Hepatocyte (in vitro differentiated cells): ENCODE data around the gene ANKRD12. TPM values are rescaled to one million over a fixed set of nuclear protein-coding genes. Genes with fewer than 3 reads are reported as not detected.
A peak's percentile ranks its signal among the peaks of the same experiment; 100 is the strongest.

ENCODE experiments used
- DNase-seq: peaks from one replicate; pipeline ENCODE4 v3.0.0-alpha.2; 2016; ENCODE audit warnings: low spot score
- H2AFZ ChIP-seq: fragments of 200-600 bp; sonication (generic); 2 replicates; pipeline ENCODE4 v1.6.0; 2016; ENCODE audit warnings: antibody characterized with exemption, mild to moderate bottlenecking
- H3K27ac ChIP-seq: fragments of 200-600 bp; sonication (generic); 2 replicates; pipeline ENCODE4 v1.5.1; 2016; ENCODE audit warnings: mild to moderate bottlenecking
- H3K27me3 ChIP-seq: fragments of 200-600 bp; sonication (generic); 2 replicates; pipeline ENCODE4 v1.6.1; 2016
- H3K36me3 ChIP-seq: fragments of 200-600 bp; sonication (generic); replicated peaks from 2 replicates; pipeline ENCODE4 v1.5.1; 2016; ENCODE audit warnings: low read depth; ENCODE audit not compliant: insufficient read depth
- H3K4me1 ChIP-seq: fragments of 200-600 bp; sonication (generic); 2 replicates; pipeline ENCODE4 v1.5.1; 2016; ENCODE audit warnings: mild to moderate bottlenecking, moderate library complexity; ENCODE audit not compliant: insufficient read depth
- H3K4me2 ChIP-seq: fragments of 200-600 bp; sonication (generic); 2 replicates; pipeline ENCODE4 v1.6.0; 2016
- H3K4me3 ChIP-seq: fragments of 200-600 bp; sonication (generic); 2 replicates; pipeline ENCODE4 v1.5.1; 2016; ENCODE audit warnings: mild to moderate bottlenecking
- H3K79me2 ChIP-seq: fragments of 200-600 bp; sonication (generic); 2 replicates; pipeline ENCODE4 v1.6.0; 2017; ENCODE audit warnings: mild to moderate bottlenecking
- H3K9me2 ChIP-seq: fragments of 200-600 bp; sonication (generic); replicated peaks from 2 replicates; pipeline ENCODE4 v1.6.0; 2017; ENCODE audit warnings: mild to moderate bottlenecking; ENCODE audit not compliant: insufficient read depth
- H3K9me3 ChIP-seq: fragments of 200-600 bp; sonication (generic); 2 replicates; pipeline ENCODE4 v1.5.1; 2016; ENCODE audit warnings: low read depth, mild to moderate bottlenecking
- H4K20me1 ChIP-seq: fragments of 200-600 bp; sonication (generic); 2 replicates; pipeline ENCODE4 v1.6.0; 2016; ENCODE audit warnings: mild to moderate bottlenecking; ENCODE audit not compliant: insufficient read depth, poor library complexity, severe bottlenecking
- CTCF ChIP-seq: fragments of 200-600 bp; sonication (generic); IDR thresholded peaks from 2 replicates; pipeline ENCODE4 v1.5.1; 2016; ENCODE audit warnings: antibody characterized with exemption, mild to moderate bottlenecking; ENCODE audit not compliant: poor library complexity
- EZH2 ChIP-seq: fragments of 200-600 bp; sonication (generic); IDR thresholded peaks from 2 replicates; pipeline ENCODE4 v1.6.1; 2016; ENCODE audit warnings: antibody characterized with exemption, mild to moderate bottlenecking, borderline replicate concordance
- EZH2phosphoT487 ChIP-seq: fragments of 200-600 bp; sonication (generic); IDR thresholded peaks from one replicate; pipeline ENCODE4 v1.6.1; 2018; ENCODE audit warnings: antibody characterized with exemption, mild to moderate bottlenecking, low read depth, moderate library complexity; ENCODE audit not compliant: unreplicated experiment, severe bottlenecking
- WGBS: methylation state at CpG from one replicate; pipeline ENCODE4 v1.1.6; 2016; ENCODE audit warnings: low lambda C conversion rate; ENCODE audit errors: missing lambda C conversion rate; 5-methylcytosine and 5-hydroxymethylcytosine counted together
- polyA plus RNA-seq: library from polyadenylated mRNA; unstranded; fragments of >200 nt; fragmentation: Nextera tagmentation; extraction: Ambion mirVana; gene quantifications from 2 replicates; pipeline ENCODE4 v1.2.1, GENCODE V29; 2016
- total RNA-seq: library from RNA; depleted of rRNA; stranded (reverse); fragments of >200 nt; gene quantifications from 2 replicates; pipeline ENCODE4 v1.2.3, GENCODE V29; 2014

ANKRD12 gene
- total and polyA plus RNA-seq, 2 experiments from 2014 or later, result 29.2 to 34.3 TPM

DNA sequence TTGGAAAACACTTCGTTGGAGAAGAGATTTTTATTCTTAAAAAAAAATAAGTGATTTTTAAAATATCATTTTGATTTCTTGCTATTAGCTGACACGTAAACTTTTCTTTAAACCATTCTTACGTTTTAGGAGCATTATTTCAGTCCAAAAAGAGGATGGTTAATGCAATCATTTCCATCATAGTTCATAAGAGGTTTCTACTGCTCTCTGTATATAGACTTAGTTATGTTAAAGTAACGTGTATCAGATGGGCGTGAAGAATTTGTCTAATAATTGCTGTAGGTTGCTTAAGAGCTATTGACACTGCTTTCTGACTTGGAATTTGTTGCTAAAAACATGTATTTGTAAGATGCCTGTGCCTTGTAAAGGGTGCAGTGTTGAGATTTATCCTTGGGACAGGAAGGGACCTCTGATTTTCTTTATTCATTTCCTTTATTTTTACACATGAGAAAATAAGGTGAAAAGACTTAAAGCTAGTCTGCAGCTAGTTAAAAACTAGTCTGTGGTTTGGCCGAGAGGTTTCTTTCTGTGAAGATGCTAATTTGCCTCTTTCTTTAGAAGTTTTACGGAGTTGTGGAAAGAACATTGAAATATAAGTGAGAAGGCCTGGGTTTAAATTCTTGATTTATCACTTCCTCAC is 2.9 kb downstream of the ANKRD12 start:
- no peaks in the 10 kb centered on the region for H3K36me3 ChIP-seq
- H4K20me1 ChIP-seq, result peaks cover 64% of the 10 kb centered on the region
- DNase-seq, result no peak
- H3K9me2 ChIP-seq, result no peaks in the 10 kb centered on the region
- H3K4me1 ChIP-seq, result peaks cover 14% of the 10 kb centered on the region
- H3K79me2 ChIP-seq, result peaks cover 74% of the 10 kb centered on the region
- H2AFZ ChIP-seq, result no peak overlapping the region
- TF ChIP-seq CTCF, result no peak
- no peak for TF ChIP-seq EZH2
- TF ChIP-seq EZH2phosphoT487, result no peak
- H3K9me3 ChIP-seq, result no peaks in the 10 kb centered on the region
- peak overlapping the region; percentile 89 for H3K4me2 ChIP-seq
- H3K27me3 ChIP-seq, result no peaks in the 10 kb centered on the region
- no peak overlapping the region for H3K4me3 ChIP-seq
- H3K27ac ChIP-seq, result no peak overlapping the region
- 90% methylated on average over 7 of the region's 7 CpGs for WGBS

GRCh38 chr18:9140381-9140780 is 3.8 kb downstream of the ANKRD12 start:
- H3K36me3 ChIP-seq, result no peaks in the 10 kb centered on the region
- H4K20me1 ChIP-seq, result peaks cover 73% of the 10 kb centered on the region
- H3K79me2 ChIP-seq, result peaks cover 76% of the 10 kb centered on the region
- no peak overlapping the region for H3K27ac ChIP-seq
- no peak for DNase-seq
- H3K4me1 ChIP-seq, result peaks cover 14% of the 10 kb centered on the region
- H3K9me3 ChIP-seq, result no peaks in the 10 kb centered on the region
- H3K4me3 ChIP-seq, result no peak overlapping the region
- no peaks in the 10 kb centered on the region for H3K27me3 ChIP-seq
- TF ChIP-seq EZH2 (no peak), CTCF (no peak), EZH2phosphoT487 (no peak)
- H3K9me2 ChIP-seq, result no peaks in the 10 kb centered on the region
- peak overlapping the region; percentile 89 for H3K4me2 ChIP-seq
- H2AFZ ChIP-seq, result no peak overlapping the region
- WGBS, result 96% methylated on average over 2 of the region's 2 CpGs

DNA sequence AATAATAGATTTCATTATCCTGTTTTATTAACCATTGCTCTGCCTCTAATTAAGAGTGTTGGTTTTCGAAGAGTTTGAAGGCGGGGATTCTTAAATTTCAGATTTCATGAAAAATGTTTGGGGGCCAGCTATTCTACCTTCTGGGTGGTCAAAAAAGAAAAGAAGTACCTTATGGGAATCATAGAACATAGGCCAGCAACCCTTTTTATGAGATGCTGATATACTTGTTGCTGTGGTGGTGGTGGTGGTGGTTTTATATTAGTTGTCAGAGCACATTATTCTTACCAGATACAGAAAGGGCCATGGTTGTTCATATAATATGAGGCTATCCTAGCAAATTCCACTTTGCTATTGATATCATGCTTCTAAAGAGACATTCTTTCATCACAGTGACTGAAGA is 4.4 kb downstream of the ANKRD12 start:
- no peak for DNase-seq
- no peak overlapping the region for H3K4me3 ChIP-seq
- no peaks in the 10 kb centered on the region for H3K9me2 ChIP-seq
- 99% methylated on average over 2 of the region's 2 CpGs for WGBS
- H4K20me1 ChIP-seq, result peaks cover 79% of the 10 kb centered on the region
- H3K27ac ChIP-seq, result no peak overlapping the region
- H3K4me1 ChIP-seq, result peaks cover 14% of the 10 kb centered on the region
- no peaks in the 10 kb centered on the region for H3K9me3 ChIP-seq
- H2AFZ ChIP-seq, result no peak overlapping the region
- no peak overlapping the region for H3K4me2 ChIP-seq
- H3K36me3 ChIP-seq, result no peaks in the 10 kb centered on the region
- TF ChIP-seq EZH2 (no peak), EZH2phosphoT487 (no peak), CTCF (no peak)
- H3K27me3 ChIP-seq, result no peaks in the 10 kb centered on the region
- H3K79me2 ChIP-seq, result peaks cover 82% of the 10 kb centered on the region
